GM18520 (cell line): ENCODE data around the gene AVPI1.

Experiments
- ATAC-seq: cut with Tn5 transposase; IDR thresholded peaks from one replicate; pipeline ENCODE4 v1.9.1; 2021; ENCODE audit not compliant: unreplicated experiment

Gene AVPI1, protein sequence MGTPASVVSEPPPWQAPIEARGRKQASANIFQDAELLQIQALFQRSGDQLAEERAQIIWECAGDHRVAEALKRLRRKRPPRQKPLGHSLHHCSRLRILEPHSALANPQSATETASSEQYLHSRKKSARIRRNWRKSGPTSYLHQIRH

GRCh38 chr10:97686962-97687784 is at the start of gene AVPI1:
Gene AVPI1, minus strand, starts transcription at chr10:97687241. Its CDS starts 7,336 bp downstream, at chr10:97679905.
- ATAC-seq: peak; percentile 93

DNA sequence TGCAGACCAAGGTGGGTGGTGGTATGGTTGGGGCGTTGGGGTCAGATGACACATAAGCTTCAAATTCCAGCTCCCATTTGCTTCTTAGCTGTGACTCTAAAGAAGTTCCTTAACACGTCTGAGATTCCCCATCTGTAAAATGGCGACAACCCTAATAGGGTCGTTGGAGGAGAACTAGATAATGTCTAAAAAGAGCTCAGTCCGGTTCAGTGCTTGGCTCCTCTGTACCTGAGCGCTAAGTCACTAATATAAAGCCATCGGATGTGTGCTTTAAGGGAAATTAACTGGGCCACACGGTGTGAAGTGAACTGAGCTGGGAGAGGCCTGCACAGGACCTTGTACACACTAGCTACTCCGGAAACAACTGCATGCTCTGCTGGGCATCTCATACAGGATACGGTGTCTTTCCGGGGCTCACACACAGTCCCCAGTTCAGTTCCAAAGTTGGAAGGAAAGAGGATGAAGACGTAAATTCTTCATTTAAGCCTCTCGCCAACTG is 49.4 kb upstream of the AVPI1 start:
- no peak for ATAC-seq

DNA sequence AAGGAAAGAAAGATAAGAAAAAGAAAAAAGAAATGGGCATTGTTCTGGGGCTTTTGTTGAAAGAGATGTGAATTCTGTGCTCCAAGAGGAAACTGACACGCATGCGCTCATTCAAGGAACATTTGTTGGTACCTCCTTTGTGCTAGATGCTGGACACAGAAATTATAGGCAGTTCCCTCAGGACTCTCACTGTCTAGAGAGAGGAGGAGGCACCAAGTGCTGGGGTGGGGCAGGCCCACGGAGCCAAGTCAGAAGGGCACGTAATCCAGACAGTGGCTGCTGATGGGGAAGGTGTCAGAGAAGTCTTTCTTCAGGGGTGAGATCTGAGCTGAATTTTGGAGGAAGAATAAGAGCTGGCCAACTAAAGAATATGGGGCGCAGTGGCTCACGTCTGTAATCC is 47.0 kb upstream of the AVPI1 start:
- ATAC-seq: no peak

DNA sequence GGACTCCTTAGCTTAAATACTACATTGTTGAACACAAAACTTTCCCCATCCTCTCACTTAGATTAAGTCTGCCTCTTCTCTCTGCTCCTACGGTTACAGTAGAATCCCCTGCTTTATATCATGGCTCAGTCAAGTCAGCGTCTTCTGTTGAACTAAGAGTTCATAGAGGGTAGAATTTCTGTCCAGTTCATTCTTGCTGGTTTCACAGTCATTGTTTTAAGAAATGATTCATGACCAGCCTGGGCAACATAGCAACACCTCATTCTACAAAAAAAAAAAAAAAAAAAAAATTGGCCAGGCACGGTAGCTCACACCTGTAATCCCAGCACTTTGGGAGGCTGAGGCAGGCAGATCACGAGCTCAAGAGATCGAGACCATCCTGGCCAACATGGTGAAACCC is 46.2 kb upstream of the AVPI1 start:
- ATAC-seq: no peak

GRCh38 chr10:97732052-97732359 is 45.0 kb upstream of the AVPI1 start:
- ATAC-seq: no peak

DNA sequence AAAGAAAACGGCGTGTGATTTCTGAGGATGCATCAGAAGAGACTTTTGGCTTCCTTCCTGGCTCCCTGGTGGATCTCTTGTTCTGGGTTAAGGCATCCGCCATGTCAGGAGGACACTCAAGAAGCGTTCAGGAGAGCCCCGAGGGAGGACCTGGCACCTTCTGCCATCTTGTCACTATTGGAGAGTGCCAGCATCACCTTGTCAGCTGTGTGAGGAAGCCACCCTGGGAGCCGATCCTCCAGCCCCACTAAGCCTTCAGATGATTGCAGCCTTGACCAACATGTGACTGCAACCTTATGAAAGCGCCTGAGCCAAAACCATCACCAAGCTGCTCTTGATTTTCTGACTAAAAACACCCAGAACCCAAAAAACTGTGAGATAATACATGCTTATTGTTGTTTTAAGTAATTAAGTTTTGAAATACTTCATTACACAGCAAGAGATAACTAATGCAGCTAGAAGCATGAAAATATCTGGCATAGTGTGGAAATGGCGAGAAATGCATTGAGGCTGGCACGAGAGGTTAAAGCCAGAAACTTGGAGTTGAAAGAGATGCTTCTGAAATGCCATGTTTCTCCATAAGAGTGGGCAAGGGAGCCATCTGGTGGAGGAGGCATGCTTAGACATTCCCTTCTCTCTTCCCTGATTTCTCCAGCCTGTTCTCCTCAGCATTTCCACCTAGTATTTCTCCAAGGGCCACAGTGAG is 44.5 kb upstream of the AVPI1 start:
- ATAC-seq: no peak

DNA sequence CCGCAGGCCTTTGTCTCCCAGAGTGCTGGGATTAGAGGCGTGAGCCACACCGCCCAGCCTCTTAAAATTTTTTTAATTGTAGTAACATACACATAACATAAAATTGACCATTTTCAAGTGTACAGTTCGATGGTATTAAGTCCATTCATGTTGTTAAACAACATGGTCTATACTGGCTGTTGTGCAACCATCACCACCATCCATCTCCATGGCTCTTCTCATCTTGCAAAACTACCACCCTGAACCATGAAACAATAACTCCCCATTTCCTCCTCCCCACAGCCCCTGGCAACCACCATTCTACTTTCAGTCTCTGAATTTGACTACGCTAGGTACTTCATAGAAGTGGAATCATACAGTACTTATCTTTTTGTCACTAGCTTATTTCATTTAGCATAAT is 42.0 kb upstream of the AVPI1 start:
- ATAC-seq: no peak

DNA sequence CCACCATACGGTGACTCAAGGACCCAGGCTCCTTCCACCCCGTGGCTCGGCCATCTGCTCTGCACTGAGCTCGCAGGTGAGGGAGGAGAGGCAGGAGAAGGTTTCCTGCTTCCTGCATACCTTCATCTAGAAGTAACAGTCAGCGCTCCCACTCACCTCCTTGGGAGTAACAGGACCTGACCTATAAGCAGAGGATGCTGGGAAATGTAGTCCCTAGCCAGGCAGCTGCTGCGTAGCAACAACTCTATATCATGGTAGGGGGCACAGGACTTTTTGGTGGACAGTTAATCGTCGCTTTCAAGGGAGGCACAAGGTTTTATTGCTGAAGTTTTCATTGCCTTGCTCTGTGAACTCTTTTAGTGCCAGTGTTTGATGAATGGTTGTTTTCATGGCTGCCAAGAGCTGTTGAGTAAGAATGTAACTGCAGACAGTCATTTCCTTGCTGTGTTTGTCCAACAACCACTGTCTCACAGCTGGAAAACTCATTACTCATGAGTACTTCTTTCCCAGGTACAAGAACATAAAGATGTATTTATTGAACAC is 39.7 kb upstream of the AVPI1 start:
- no peak for ATAC-seq

DNA sequence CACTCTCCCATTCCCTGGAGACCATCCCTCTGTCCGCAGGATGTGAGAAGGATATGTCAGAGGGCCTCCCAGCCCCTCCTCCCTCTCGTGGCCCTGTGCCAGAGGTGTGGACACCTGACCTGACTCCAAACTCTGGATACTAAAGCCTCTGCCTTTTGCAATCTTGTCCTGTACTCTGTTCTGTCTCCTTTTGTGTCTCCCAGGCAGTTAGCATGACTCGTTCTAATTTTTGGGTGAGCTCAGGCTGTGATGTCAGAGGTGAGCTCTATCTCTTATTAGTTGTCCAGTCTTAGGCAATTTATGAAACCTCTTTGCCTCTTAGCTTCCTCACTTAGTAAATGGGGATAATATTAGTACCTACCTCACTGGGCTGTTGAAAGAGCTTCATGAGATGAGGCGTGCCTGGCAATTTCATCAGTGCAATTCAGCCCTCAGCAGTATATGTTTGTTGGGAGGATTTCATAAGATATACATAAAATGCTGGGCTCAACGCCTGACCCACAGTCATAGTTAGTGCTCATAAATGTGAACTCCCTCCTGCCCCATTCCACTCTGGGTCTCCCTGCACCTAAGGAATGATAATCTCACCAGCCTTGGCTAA is 37.4 kb upstream of the AVPI1 start:
- no peak for ATAC-seq

DNA sequence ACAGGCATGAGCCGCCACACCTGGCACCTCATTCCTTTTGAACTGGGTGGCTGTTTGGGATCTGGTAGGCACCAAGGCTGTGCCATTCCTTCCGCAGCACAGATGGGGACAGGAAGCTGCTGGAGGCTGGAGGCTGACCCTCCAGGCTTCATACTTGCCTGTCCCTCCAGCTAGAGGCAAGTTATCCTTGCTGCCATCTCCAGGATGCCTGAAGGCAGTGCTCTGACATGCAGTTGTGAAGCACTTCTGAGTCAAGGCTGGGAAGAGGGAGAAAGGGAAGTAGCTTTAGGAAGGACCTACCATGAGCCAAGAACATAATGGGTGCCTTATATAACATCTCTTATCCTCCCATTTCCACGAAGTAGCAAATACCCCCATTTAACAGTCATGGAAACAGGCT is 36.0 kb upstream of the AVPI1 start:
- ATAC-seq: no peak

GRCh38 chr10:97721871-97722780 is 35.1 kb upstream of the AVPI1 start:
- ATAC-seq: no peak

- ATAC-seq: no peak
These were observed 32.6 kb upstream of the AVPI1 start for GRCh38 chr10:97719602-97720001.

DNA sequence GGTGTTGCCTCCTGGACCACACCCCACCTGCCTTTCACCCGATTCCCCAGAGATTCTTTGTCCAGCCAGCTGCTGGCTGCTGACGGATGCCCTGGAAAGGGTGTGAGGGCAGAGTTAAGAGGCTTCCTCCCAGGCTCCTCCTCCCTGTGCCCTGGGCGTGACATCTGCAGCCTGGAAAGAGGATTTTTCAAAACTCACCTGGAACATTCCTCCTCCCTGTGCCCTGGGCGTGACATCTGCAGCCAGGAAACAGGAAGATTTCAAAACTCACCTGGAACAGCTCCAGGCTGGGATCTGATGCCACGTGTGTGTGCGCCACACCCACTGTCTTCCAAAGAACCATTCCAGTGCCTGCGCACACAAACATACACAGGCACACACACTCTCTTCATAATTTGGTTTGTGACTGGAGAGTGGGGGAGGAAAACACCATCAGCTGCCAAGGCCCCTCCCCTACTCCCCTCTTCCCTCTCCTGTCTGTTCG is 31.7 kb upstream of the AVPI1 start:
- no peak for ATAC-seq

- ATAC-seq: no peak
These were observed 31.1 kb upstream of the AVPI1 start for GRCh38 chr10:97718178-97718577.

GRCh38 chr10:97717627-97718026 is 30.6 kb upstream of the AVPI1 start:
- no peak for ATAC-seq

GRCh38 chr10:97715259-97715874 is 28.3 kb upstream of the AVPI1 start:
- no peak for ATAC-seq

- ATAC-seq: peak; percentile 20
These were observed 27.6 kb upstream of the AVPI1 start for GRCh38 chr10:97714401-97715258.

GRCh38 chr10:97713826-97714400 is 26.9 kb upstream of the AVPI1 start:
- peak; percentile 53 for ATAC-seq
